Subcutaneous preadipocyte (primary cell): Measurements from ENCODE around the gene SGPP2. TPM values are rescaled to one million over a fixed set of nuclear protein-coding genes. Genes with fewer than 3 reads are reported as not detected.

Experiments used
- small RNA-seq: library from RNA; depleted of rRNA; stranded (forward); fragments of <200 nt; gene quantifications from one replicate; pipeline ENCODE3, GENCODE V24; 2012
- total RNA-seq: library from RNA; depleted of rRNA; stranded (reverse); fragments of >200 nt; gene quantifications from 2 replicates; pipeline ENCODE4 v1.2.3, GENCODE V29; 2012

Gene SGPP2, protein sequence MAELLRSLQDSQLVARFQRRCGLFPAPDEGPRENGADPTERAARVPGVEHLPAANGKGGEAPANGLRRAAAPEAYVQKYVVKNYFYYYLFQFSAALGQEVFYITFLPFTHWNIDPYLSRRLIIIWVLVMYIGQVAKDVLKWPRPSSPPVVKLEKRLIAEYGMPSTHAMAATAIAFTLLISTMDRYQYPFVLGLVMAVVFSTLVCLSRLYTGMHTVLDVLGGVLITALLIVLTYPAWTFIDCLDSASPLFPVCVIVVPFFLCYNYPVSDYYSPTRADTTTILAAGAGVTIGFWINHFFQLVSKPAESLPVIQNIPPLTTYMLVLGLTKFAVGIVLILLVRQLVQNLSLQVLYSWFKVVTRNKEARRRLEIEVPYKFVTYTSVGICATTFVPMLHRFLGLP
- total RNA-seq = not detected in 2 replicates

DNA sequence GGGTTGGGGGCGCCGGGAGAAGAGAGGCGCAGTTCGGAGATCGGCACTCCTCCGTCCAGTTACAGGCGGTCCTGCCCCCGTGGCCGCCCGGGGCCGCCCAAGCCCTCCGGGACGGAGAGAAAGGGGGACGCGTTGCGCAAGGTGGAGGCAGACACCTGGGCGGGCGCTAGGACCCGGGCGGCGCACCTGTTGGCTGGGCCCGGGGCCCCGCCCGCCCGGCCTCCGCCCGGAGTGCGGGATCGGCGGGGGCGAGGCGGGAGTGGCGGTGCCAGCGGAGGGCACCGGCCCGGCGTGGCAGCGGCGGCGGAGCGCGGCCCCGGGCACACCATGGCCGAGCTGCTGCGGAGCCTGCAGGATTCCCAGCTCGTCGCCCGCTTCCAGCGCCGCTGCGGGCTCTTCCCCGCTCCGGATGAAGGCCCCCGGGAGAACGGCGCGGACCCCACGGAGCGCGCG is at the start of gene SGPP2:
Gene SGPP2, plus strand, starts transcription at position 268 of the 453 bp plus-strand sequence. Its CDS starts 60 bp downstream, at position 328.

Small RNAs within 50 kb of the gene (small RNA-seq; reads per million reads assigned to genes)
- not detected for gene RF00019
- not detected for gene RNU6-619P

Other genes with a start within 250 kb of the SGPP2 start
- 0.98 and 4.8 TPM in 2 replicates for gene PAX3, start 125.5 kb upstream of the SGPP2 start, total RNA-seq
- gene FARSB, start 231.5 kb downstream of the SGPP2 start, total RNA-seq = 35.6 and 46.5 TPM in 2 replicates
- gene MOGAT1, start 247.1 kb downstream of the SGPP2 start, total RNA-seq = not detected in 2 replicates